Lower leg skin (tissue), 3 donors: ENCODE results near the gene DHX57.

Source experiments
- CTCF ChIP-seq, 3 donors: fragments of 450-650 bp; IDR thresholded peaks; one replicate each; pipeline ENCODE4 v1.5.1; 2016; ENCODE audit warnings: antibody characterized with exemption in 3 of 3, mild to moderate bottlenecking in 3 of 3, moderate library complexity in 2 of 3
- POLR2A ChIP-seq, 2 donors: fragments of 450-650 bp; IDR thresholded peaks; one replicate each; pipeline ENCODE4 v1.6.1; 2016 to 2017; ENCODE audit warnings: antibody characterized with exemption in 2 of 2, mild to moderate bottlenecking in 1 of 2, moderate library complexity in 1 of 2

GRCh38 chr2:38907743-38908562, 32.2 kb upstream of the DHX57 start:
- TF ChIP-seq CTCF (IDR thresholded peaks at IDR 0.05) (no peak), POLR2A (IDR thresholded peaks at IDR 0.05) (no peak)
